ENCODE results near the gene MZB1. TPM values are rescaled to one million over a fixed set of nuclear protein-coding genes. Genes with fewer than 3 reads are reported as not detected.

MZB1 gene
- total RNA-seq, 2 donors from 2014 or later = 10.6 to 13.2 TPM

- Histone ChIP-seq H3K9me3 (no peaks in the 10 kb centered on the region), H3K36me3 (no peaks in the 10 kb centered on the region), H3K4me3 (no peak overlapping the region), H3K9ac (ENCODE audit: low read depth in 2 of 2, low read length in 2 of 2) (no peak overlapping the region), H3K27ac (no peak overlapping the region), H3K4me1 (peaks cover 7% of the 10 kb centered on the region), H3K27me3 (no peaks in the 10 kb centered on the region)
- DNase-seq = no peak
- intact Hi-C loops (cut with DNase I) = no loop called here
- no peak for TF ChIP-seq CTCF (IDR thresholded peaks at IDR 0.05)
Observed at GRCh38 chr5:139377226-139377625, 12.5 kb downstream of the MZB1 start.

- no peak for DNase-seq
- intact Hi-C loops (cut with DNase I) = no loop called here
- no peak overlapping the region for H3K9ac ChIP-seq (ENCODE audit: low read depth in 2 of 2, low read length in 2 of 2)
- H3K9me3 ChIP-seq = no peaks in the 10 kb centered on the region
- no peaks in the 10 kb centered on the region for H3K27me3 ChIP-seq
- no peak overlapping the region for H3K27ac ChIP-seq
- no peak for TF ChIP-seq CTCF (IDR thresholded peaks at IDR 0.05)
- no peak overlapping the region for H3K4me3 ChIP-seq
- no peaks in the 10 kb centered on the region for H3K36me3 ChIP-seq
- H3K4me1 ChIP-seq = peaks cover 7% of the 10 kb centered on the region
Observed at GRCh38 chr5:139376364-139376763, 13.3 kb downstream of the MZB1 start.

- Histone ChIP-seq H3K9ac (ENCODE audit: low read depth in 2 of 2, low read length in 2 of 2) (no peak overlapping the region), H3K27me3 (no peaks in the 10 kb centered on the region), H3K4me1 (peaks cover 7% of the 10 kb centered on the region), H3K9me3 (no peaks in the 10 kb centered on the region), H3K4me3 (no peak overlapping the region), H3K36me3 (no peaks in the 10 kb centered on the region), H3K27ac (no peak overlapping the region)
- intact Hi-C loops (cut with DNase I) = no loop called here
- TF ChIP-seq CTCF (IDR thresholded peaks at IDR 0.05) = no peak
- no peak for DNase-seq
Observed at GRCh38 chr5:139374909-139375308, 14.8 kb downstream of the MZB1 start.

DNA sequence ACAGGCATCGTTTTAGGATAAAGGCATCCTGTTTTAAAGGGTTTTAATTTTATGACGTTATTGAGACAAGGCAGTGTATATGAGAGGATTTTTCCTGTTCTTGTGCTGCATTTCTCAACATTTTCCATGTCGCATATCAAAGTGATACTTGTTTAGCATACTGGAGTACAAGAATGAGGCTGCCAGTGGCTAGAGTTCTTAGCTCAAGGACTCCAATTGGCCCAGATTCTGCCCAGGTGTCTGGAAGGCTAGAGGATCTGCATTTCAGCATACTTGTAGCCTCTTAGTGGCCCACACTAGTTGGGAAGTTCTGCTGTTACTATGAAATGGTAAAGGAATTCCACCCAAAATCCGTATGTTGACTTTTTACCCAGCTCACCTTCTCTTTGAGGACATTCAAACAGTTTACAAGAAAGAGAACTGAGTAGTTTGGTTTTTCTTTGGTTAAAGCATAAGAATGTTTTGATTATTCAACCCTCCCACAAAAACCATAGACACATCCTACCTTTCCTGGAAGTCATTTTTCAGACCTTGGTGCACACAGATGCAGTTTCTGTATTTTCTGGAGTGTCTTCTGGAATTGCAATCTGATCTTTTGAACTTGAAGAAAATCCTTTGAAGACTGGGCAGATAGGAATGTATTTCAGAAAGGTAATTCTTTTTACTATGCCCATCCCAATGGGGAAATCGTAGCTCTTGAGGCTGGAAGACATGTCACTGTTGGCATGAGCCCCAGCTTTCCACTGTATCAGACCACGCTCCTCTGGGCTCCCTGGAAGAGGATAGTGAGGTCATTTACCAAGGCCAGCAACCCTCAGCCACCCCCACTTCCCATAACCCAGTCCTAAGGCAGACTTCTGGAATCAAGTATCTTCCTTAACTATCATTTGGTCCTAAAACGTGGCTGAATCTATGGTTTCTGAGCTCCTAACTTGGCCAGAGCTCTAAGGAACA is 18.0 kb downstream of the MZB1 start:
- no peaks in the 10 kb centered on the region for H3K27me3 ChIP-seq
- no peak overlapping the region for H3K4me3 ChIP-seq
- no peak for TF ChIP-seq CTCF (IDR thresholded peaks at IDR 0.05)
- H3K9me3 ChIP-seq = no peaks in the 10 kb centered on the region
- H3K4me1 ChIP-seq = peaks cover 7% of the 10 kb centered on the region
- intact Hi-C loops (cut with DNase I) = no loop called here
- peaks cover 6% of the 10 kb centered on the region for H3K36me3 ChIP-seq
- peak overlapping the region; percentile 45 for H3K27ac ChIP-seq
- H3K9ac ChIP-seq (ENCODE audit: low read depth in 2 of 2, low read length in 2 of 2) = no peak overlapping the region
- no peak for DNase-seq

GRCh38 chr5:139369181-139369580 is 20.5 kb downstream of the MZB1 start:
- H3K4me3 ChIP-seq = no peak overlapping the region
- no peak overlapping the region for H3K9ac ChIP-seq (ENCODE audit: low read depth in 2 of 2, low read length in 2 of 2)
- H3K27me3 ChIP-seq = no peaks in the 10 kb centered on the region
- intact Hi-C loops (cut with DNase I) = no loop called here
- H3K27ac ChIP-seq = no peak overlapping the region
- peaks cover 7% of the 10 kb centered on the region for H3K4me1 ChIP-seq
- no peaks in the 10 kb centered on the region for H3K9me3 ChIP-seq
- TF ChIP-seq CTCF (IDR thresholded peaks at IDR 0.05) = no peak
- peaks cover 18% of the 10 kb centered on the region for H3K36me3 ChIP-seq
- DNase-seq = no peak
